ENCODE measurements around the gene MED27.

MED27 gene

GRCh38 chr9:131977109-131977838, 102.4 kb downstream of the MED27 start:
- Histone ChIP-seq H3K9me3 (no peaks in the 10 kb centered on the region), H3K4me3 (no peak overlapping the region), H3K27me3 (no peaks in the 10 kb centered on the region), H3K4me1 (peaks cover 0 to 17% (median 9%) of the 10 kb centered on the region in 4 donors), H3K36me3 (no peaks in the 10 kb centered on the region), H3K27ac (no peak overlapping the region)
- TF ChIP-seq CTCF (IDR thresholded peaks at IDR 0.05), result no peak
- intact Hi-C loops (cut with DNase I; ENCODE audit: low total_unique reads), result no loop called here
- DNase-seq, result no peak

GRCh38 chr9:131976157-131977108, 103.2 kb downstream of the MED27 start:
- no peak for TF ChIP-seq CTCF (IDR thresholded peaks at IDR 0.05)
- Histone ChIP-seq H3K9me3 (no peaks in the 10 kb centered on the region), H3K27ac (no peak overlapping the region), H3K4me3 (no peak overlapping the region), H3K27me3 (no peaks in the 10 kb centered on the region), H3K4me1 (peaks cover 0 to 9% (median 4%) of the 10 kb centered on the region in 4 donors), H3K36me3 (no peaks in the 10 kb centered on the region)
- DNase-seq, result no peak
- intact Hi-C loops (cut with DNase I; ENCODE audit: low total_unique reads), result no loop called here

GRCh38 chr9:131972889-131973288, 106.8 kb downstream of the MED27 start:
- intact Hi-C loops (cut with DNase I; ENCODE audit: low total_unique reads), result no loop called here
- Histone ChIP-seq H3K4me3 (no peak overlapping the region), H3K27me3 (no peaks in the 10 kb centered on the region), H3K27ac (no peak overlapping the region), H3K36me3 (peaks cover 0 to 5% (median 0%) of the 10 kb centered on the region in 3 donors), H3K9me3 (no peaks in the 10 kb centered on the region), H3K4me1 (no peaks in the 10 kb centered on the region)
- TF ChIP-seq CTCF (IDR thresholded peaks at IDR 0.05), result no peak
- DNase-seq, result no peak

- Histone ChIP-seq H3K4me1 (no peaks in the 10 kb centered on the region), H3K27ac (no peak overlapping the region), H3K27me3 (no peaks in the 10 kb centered on the region), H3K9me3 (no peaks in the 10 kb centered on the region), H3K4me3 (no peak overlapping the region), H3K36me3 (peaks cover 0 to 5% (median 0%) of the 10 kb centered on the region in 3 donors)
- DNase-seq, result no peak
- intact Hi-C loops (cut with DNase I; ENCODE audit: low total_unique reads), result no loop called here
- no peak for TF ChIP-seq CTCF (IDR thresholded peaks at IDR 0.05)
Observed at GRCh38 chr9:131971482-131972074, 108.1 kb downstream of the MED27 start.

- intact Hi-C loops (cut with DNase I; ENCODE audit: low total_unique reads), result no loop called here
- TF ChIP-seq CTCF (IDR thresholded peaks at IDR 0.05), result no peak
- no peak overlapping the region for H3K27ac ChIP-seq
Observed at GRCh38 chr9:131969469-131969989, 110.1 kb downstream of the MED27 start.

More at GRCh38 chr9:131969469-131969989, 110.1 kb downstream of the MED27 start:
- no peaks in the 10 kb centered on the region for H3K27me3 ChIP-seq
- no peaks in the 10 kb centered on the region for H3K9me3 ChIP-seq
- DNase-seq, result no peak
- H3K4me1 ChIP-seq, result no peaks in the 10 kb centered on the region
- H3K36me3 ChIP-seq, result peaks cover 0 to 5% (median 0%) of the 10 kb centered on the region in 3 donors
- H3K4me3 ChIP-seq, result no peak overlapping the region

Data from tibial artery (tissue), 4 donors.